Esophagus (tissue), 2 donors: ENCODE data around the gene REXO1. TPM values are rescaled to one million over a fixed set of nuclear protein-coding genes. Genes with fewer than 3 reads are reported as not detected.

Experiments used
- H3K27ac ChIP-seq, 2 donors: one replicate each; pipeline ENCODE4 v1.5.1; 2013; ENCODE audit warnings: low read depth in 2 of 2, mild to moderate bottlenecking in 2 of 2, inconsistent platforms in 1 of 2, low read length in 1 of 2, moderate library complexity in 1 of 2
- H3K27me3 ChIP-seq, 2 donors: one replicate each; pipeline ENCODE4 v1.6.1; 2013; ENCODE audit warnings: low read length in 2 of 2, control low read depth in 1 of 2, mild to moderate bottlenecking in 1 of 2; ENCODE audit not compliant: insufficient read depth in 2 of 2, control insufficient read depth in 1 of 2
- H3K36me3 ChIP-seq, 2 donors: one replicate each; pipeline ENCODE4 v1.6.1; 2013; ENCODE audit warnings: low read length in 1 of 2; ENCODE audit not compliant: control insufficient read depth in 2 of 2, insufficient read depth in 2 of 2
- H3K4me1 ChIP-seq, 2 donors: one replicate each; pipeline ENCODE4 v1.6.1; 2013; ENCODE audit warnings: low read length in 1 of 2; ENCODE audit not compliant: control insufficient read depth in 2 of 2, insufficient read depth in 2 of 2
- H3K4me3 ChIP-seq, 2 donors: one replicate each; pipeline ENCODE4 v1.5.1; 2013; ENCODE audit warnings: low read length in 2 of 2, mild to moderate bottlenecking in 2 of 2, low read depth in 1 of 2, moderate library complexity in 1 of 2
- H3K9me3 ChIP-seq, 2 donors: one replicate each; pipeline ENCODE4 v1.6.1; 2013; ENCODE audit warnings: mild to moderate bottlenecking in 2 of 2, low read depth in 1 of 2, low read length in 1 of 2, moderate library complexity in 1 of 2; ENCODE audit not compliant: control insufficient read depth in 2 of 2, insufficient read depth in 1 of 2
- WGBS, 2 donors: extraction: QIAGEN DNeasy Blood & Tissue Kit; methylation state at CpG; one replicate each; pipeline ENCODE4 v1.1.7; 2013; 5-methylcytosine and 5-hydroxymethylcytosine counted together
- polyA plus RNA-seq, 2 donors: library from polyadenylated mRNA; stranded (reverse); fragments of 200-250 nt; gene quantifications; one replicate each; pipeline ENCODE4 v1.2.3, GENCODE V29; 2013
- donor health status: healthy with polysubstance abuse.
- donor health status: Bipolar disorder and iron deficiency.

REXO1 gene
- polyA plus RNA-seq, 2 donors, result 13.9 to 27.4 TPM

- peaks cover 3 to 5% of the 10 kb centered on the region in 2 donors for H3K4me1 ChIP-seq
- no peak overlapping the region for H3K27ac ChIP-seq
- H3K27me3 ChIP-seq, result no peaks in the 10 kb centered on the region
- H3K36me3 ChIP-seq, result peaks cover 17 to 53% of the 10 kb centered on the region in 2 donors
- no peak overlapping the region for H3K4me3 ChIP-seq
- no peaks in the 10 kb centered on the region for H3K9me3 ChIP-seq
- 91% methylated on average over 32 to 36 of the region's 36 CpGs for whole genome bisulfite sequencing, 2 donors
Measured at GRCh38 chr19:1816530-1817298, 31.6 kb downstream of the REXO1 start.

DNA sequence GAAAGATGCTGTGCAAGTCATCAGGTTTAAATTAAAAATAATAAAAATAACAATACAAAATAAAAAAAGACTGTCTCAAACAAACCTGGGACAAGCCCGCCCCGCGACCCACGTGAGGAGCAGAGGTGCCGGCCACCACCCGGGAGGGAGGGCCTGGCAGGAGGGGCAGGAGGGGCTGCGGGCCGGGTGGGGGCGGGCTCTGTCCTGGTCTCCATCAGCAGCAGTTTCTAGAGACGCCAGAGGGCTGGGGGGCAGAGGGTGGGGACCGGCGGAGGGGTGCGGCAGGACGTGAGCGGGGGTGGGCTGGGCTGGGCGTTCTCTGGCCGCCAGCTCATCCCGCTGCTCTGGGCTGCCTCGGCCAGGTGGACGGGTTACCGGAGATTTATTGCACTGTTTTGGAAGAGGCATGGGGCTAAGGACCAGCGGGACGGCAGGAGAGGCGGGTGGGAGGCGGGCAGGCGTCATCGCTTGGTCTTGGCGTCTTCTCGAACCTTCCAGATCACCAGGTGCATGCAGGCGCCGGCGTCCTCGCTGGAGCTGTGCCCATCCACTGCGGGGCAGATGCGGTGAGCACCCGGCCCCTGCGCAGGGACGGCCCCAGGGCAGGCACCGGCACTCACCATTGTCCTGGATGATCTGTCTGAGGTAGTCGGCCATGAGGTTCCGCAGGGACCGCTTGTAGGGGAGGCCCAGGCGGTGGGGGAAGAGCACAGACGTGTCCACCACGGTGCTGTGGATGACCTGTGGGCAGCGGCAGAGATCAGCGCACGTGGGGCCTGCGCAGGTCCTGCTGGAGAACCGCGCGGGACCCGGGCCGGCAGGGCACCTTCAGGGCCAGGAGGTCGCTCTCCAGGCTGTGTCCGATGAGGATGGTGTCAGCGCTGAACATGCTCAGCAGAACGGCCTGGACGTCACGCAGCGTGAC lies 32.4 kb downstream of the REXO1 start:
- no peak overlapping the region for H3K27ac ChIP-seq
- peaks cover 3 to 8% of the 10 kb centered on the region in 2 donors for H3K4me1 ChIP-seq
- no peaks in the 10 kb centered on the region for H3K27me3 ChIP-seq
- peaks cover 17 to 47% of the 10 kb centered on the region in 2 donors for H3K36me3 ChIP-seq
- H3K4me3 ChIP-seq, result no peak overlapping the region
- no peaks in the 10 kb centered on the region for H3K9me3 ChIP-seq
- WGBS, 2 donors, result 89 to 91% methylated on average over 57 to 61 of the region's 61 CpGs

DNA sequence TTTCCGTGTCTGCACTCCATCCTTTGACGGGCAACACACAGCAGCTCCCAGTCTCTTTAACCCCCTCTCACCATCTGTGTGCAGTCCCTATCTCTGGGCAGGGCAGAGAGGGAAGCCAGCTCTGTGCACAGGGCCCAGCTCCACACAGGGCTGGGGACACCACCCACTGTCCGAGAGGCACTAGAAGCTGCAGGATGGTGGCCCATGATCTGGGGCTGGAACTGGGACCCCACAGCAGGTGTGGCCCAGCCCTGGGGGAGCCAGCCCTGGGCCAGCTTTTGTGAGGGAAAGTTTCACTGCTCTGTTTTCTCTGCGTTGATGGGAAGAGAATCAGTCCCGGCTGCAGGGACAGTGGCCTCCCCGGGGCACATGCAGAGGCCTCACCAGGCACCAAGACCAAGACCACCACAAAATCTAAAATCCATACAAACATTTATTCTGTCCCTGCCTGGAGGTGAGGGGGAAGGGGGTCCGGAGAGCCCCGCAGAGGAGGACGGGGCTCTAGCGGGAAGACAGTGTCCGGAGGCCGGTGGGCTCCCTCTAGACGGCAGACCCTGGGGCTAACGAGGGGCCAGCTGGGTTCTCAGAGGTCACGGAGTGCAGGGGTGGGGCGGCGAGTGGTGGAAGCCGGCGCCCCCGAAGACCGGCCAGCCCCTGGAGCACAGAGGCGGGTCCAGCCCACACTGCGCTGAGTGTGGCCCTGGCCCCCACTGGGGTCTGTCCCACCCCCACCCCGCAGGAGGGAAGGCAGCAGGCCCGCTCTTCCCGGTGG lies 33.3 kb downstream of the REXO1 start:
- WGBS, 2 donors, result 83 to 86% methylated on average over 25 to 26 of the region's 26 CpGs
- peaks cover 17 to 43% of the 10 kb centered on the region in 2 donors for H3K36me3 ChIP-seq
- H3K27me3 ChIP-seq, result no peaks in the 10 kb centered on the region
- peaks cover 3 to 9% of the 10 kb centered on the region in 2 donors for H3K4me1 ChIP-seq
- no peak overlapping the region for H3K4me3 ChIP-seq
- no peaks in the 10 kb centered on the region for H3K9me3 ChIP-seq
- no peak overlapping the region for H3K27ac ChIP-seq

DNA sequence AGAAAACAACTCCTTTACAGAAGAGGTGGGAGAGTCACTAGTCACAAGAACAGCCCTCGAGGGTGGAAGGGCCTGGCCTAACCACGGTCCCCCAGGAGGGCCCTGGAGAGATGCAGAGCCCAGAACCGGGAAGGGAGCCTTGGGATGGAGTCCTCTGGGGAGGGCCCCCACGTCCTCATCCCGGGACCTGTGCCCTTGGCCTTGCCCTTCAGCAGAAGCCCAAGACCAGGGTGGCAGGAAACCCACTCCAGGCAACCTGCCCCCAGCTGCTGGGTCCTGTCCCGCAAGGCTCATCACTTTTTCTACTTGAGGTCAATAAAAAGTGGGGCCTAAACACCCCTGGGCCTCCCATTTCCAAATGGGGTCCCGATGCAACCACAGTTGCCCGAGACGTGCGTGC lies 33.9 kb downstream of the REXO1 start:
- H3K4me1 ChIP-seq, result peaks cover 6 to 9% of the 10 kb centered on the region in 2 donors
- no peak overlapping the region for H3K27ac ChIP-seq
- H3K27me3 ChIP-seq, result no peaks in the 10 kb centered on the region
- 79 to 85% methylated on average over 10 of the region's 10 CpGs for WGBS, 2 donors
- no peaks in the 10 kb centered on the region for H3K9me3 ChIP-seq
- H3K4me3 ChIP-seq, result no peak overlapping the region
- peaks cover 14 to 37% of the 10 kb centered on the region in 2 donors for H3K36me3 ChIP-seq

- peaks cover 6 to 30% of the 10 kb centered on the region in 2 donors for H3K36me3 ChIP-seq
- H3K4me3 ChIP-seq, result peak overlapping the region; percentile 40 to 48
- H3K9me3 ChIP-seq, result no peaks in the 10 kb centered on the region
- H3K4me1 ChIP-seq, result peaks cover 6 to 9% of the 10 kb centered on the region in 2 donors
- no peaks in the 10 kb centered on the region for H3K27me3 ChIP-seq
- WGBS, 2 donors, result 60 to 66% methylated on average over 21 of the region's 21 CpGs
- H3K27ac ChIP-seq, result peak overlapping the region; percentile 43 to 83
Measured at GRCh38 chr19:1813192-1814182, 34.8 kb downstream of the REXO1 start.

- Histone ChIP-seq H3K27me3 (no peaks in the 10 kb centered on the region), H3K36me3 (peaks cover 4 to 22% of the 10 kb centered on the region in 2 donors), H3K9me3 (no peaks in the 10 kb centered on the region), H3K27ac (peak overlapping the region; percentile 43 to 83), H3K4me1 (peaks cover 6 to 16% of the 10 kb centered on the region in 2 donors), H3K4me3 (peak overlapping the region; percentile 40 to 48)
- WGBS, 2 donors, result 0% methylated on average over 41 to 47 of the region's 47 CpGs
Measured at GRCh38 chr19:1812426-1813191, 35.7 kb downstream of the REXO1 start.

DNA sequence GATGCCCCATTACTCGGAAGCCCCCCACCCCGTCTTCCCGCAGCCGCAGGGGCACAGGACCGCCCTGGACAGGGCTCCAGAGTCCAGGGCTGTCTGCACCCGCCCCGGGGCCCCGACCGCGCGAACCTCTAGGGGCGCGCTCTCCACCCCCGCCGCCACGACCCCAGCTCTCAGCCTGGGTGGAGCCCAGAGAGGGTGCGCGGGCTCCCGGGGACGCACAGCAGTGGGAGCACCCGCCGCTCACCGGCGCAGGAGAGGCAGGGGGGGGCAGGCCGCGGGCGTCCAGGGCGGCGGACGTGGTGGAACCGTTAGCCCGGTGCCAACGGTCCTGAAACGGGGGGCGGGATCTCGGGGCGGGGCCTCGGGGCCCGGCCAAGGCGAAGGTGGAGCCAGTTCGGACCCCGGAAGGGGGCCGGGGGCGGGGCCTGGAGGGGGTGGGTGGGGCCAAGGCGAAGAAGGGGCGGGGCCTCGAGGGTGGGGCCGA lies 36.3 kb downstream of the REXO1 start, which contains the start of gene ATP8B3:
Gene ATP8B3, minus strand, starts transcription at position 335 of the 484 bp plus-strand sequence. CDS start 540 bp downstream, outside the sequence.
- WGBS, 2 donors, result 2% methylated on average over 20 to 48 of the region's 48 CpGs

GRCh38 chr19:1811472-1811894 lies 36.8 kb downstream of the REXO1 start:
- 10 to 17% methylated on average over 13 of the region's 13 CpGs for WGBS, 2 donors
- Histone ChIP-seq H3K27me3 (no peaks in the 10 kb centered on the region), H3K27ac (peak overlapping the region; percentile 60 to 69), H3K4me3 (peak overlapping the region; percentile 30 to 40), H3K36me3 (peaks cover 0 to 10% of the 10 kb centered on the region in 2 donors), H3K9me3 (no peaks in the 10 kb centered on the region), H3K4me1 (peaks cover 6 to 16% of the 10 kb centered on the region in 2 donors)

More for the DNA sequence above, 36.3 kb downstream of the REXO1 start, which contains the start of gene ATP8B3:
- H3K27ac ChIP-seq, result peak within 1 kb of the TSS; percentile 60 to 83
- H3K4me1 ChIP-seq, result peaks cover 6 to 16% of the 10 kb centered on the region in 2 donors
- H3K27me3 ChIP-seq, result no peaks in the 10 kb centered on the region
- peaks cover 4 to 15% of the 10 kb centered on the region in 2 donors for H3K36me3 ChIP-seq
- peak within 1 kb of the TSS; percentile 40 to 48 for H3K4me3 ChIP-seq
- H3K9me3 ChIP-seq, result no peaks in the 10 kb centered on the region
